Keratinocyte (primary cell): Measurements from ENCODE around the gene SLC51B. TPM values are rescaled to one million over a fixed set of nuclear protein-coding genes. Genes with fewer than 3 reads are reported as not detected.

ENCODE experiments used
- DNase-seq: peaks from one replicate; pipeline ENCODE4 v3.0.0-alpha.2; 2011; ENCODE audit warnings: low read depth, missing footprints, low spot score
- FAIRE-seq: peaks from 2 replicates; lab custom pipeline; 2011; peaks lifted over from hg19 to GRCh38; lab: Jason Lieb, UNC
- H2AFZ ChIP-seq: 2 replicates; pipeline ENCODE4 v1.6.0; 2012; ENCODE audit warnings: low read length, control low read depth, inconsistent platforms; ENCODE audit not compliant: control insufficient read depth
- H3K27ac ChIP-seq: 2 replicates; pipeline ENCODE4 v1.5.1; 2011; ENCODE audit warnings: low read length; ENCODE audit not compliant: control insufficient read depth, insufficient read depth
- H3K27me3 ChIP-seq: 3 replicates; pipeline ENCODE4 v1.6.0; 2011; ENCODE audit warnings: low read length; ENCODE audit not compliant: control insufficient read depth, insufficient read depth; ENCODE audit errors: extremely low read depth
- H3K36me3 ChIP-seq, 2 experiments: 2 replicates in 1 of 2; 3 replicates in 1 of 2; pipeline ENCODE4 v1.5.1; 2011; ENCODE audit warnings: low read length in 2 of 2, mild to moderate bottlenecking in 1 of 2; ENCODE audit not compliant: control insufficient read depth in 2 of 2, insufficient read depth in 2 of 2; ENCODE audit errors: extremely low read depth in 1 of 2
- H3K4me1 ChIP-seq: 3 replicates; pipeline ENCODE4 v1.5.1; 2011; ENCODE audit warnings: low read length; ENCODE audit not compliant: control insufficient read depth, insufficient read depth; ENCODE audit errors: extremely low read depth
- H3K4me2 ChIP-seq: 3 replicates; pipeline ENCODE4 v1.6.0; 2011; ENCODE audit warnings: low read depth, low read length; ENCODE audit not compliant: control insufficient read depth, insufficient read depth; ENCODE audit errors: extremely low read depth
- H3K4me3 ChIP-seq, 3 experiments: fragments of 200-600 bp in 1 of 3; sonication (generic) in 1 of 3; 2 replicates in 2 of 3; 3 replicates in 1 of 3; pipeline ENCODE4 v1.5.1; 2011 to 2016; ENCODE audit warnings: low read length in 3 of 3, mild to moderate bottlenecking in 3 of 3, control low read depth in 2 of 3, inconsistent platforms in 1 of 3, low read depth in 1 of 3, mixed read lengths in 1 of 3, mixed run types in 1 of 3, moderate library complexity in 1 of 3; ENCODE audit not compliant: control insufficient read depth in 2 of 3, insufficient read depth in 2 of 3; ENCODE audit errors: extremely low read depth in 1 of 3
- H3K79me2 ChIP-seq: 2 replicates; pipeline ENCODE4 v1.6.0; 2012; ENCODE audit warnings: low read length; ENCODE audit not compliant: control insufficient read depth, insufficient read depth
- H3K9ac ChIP-seq: 3 replicates; pipeline ENCODE4 v1.6.0; 2011; ENCODE audit warnings: low read length; ENCODE audit not compliant: control insufficient read depth, insufficient read depth; ENCODE audit errors: extremely low read depth
- H3K9me1 ChIP-seq: 3 replicates; pipeline ENCODE4 v1.6.0; 2011; ENCODE audit warnings: low read length; ENCODE audit not compliant: control insufficient read depth, insufficient read depth; ENCODE audit errors: extremely low read depth
- H3K9me3 ChIP-seq: 2 replicates; pipeline ENCODE4 v1.5.1; 2012; ENCODE audit warnings: low read depth, low read length; ENCODE audit not compliant: control insufficient read depth
- H4K20me1 ChIP-seq: 3 replicates; pipeline ENCODE4 v1.6.0; 2011; ENCODE audit warnings: low read length; ENCODE audit not compliant: control insufficient read depth, insufficient read depth; ENCODE audit errors: extremely low read depth
- EZH2 ChIP-seq: IDR thresholded peaks from one replicate; pipeline ENCODE4 v1.6.1; 2012; ENCODE audit warnings: inconsistent platforms, mild to moderate bottlenecking, low read length, moderate library complexity
- dilution Hi-C: fragments of 300-500 bp; cut with MboI; formaldehyde crosslinking; loops from one replicate; pipeline ENCODE4 v1.7.0; 2020; ENCODE audit warnings: low sequenced_read_pairs; ENCODE audit not compliant: extremely low pct_ligation_motif_present
- polyA plus RNA-seq, 5 experiments: library from polyadenylated mRNA; depleted of rRNA in 3 of 5; stranded (reverse) in 3 of 5; stranded (forward) in 1 of 5; unstranded in 1 of 5; fragments of >200 nt; gene quantifications; 1 replicate in 1 of 5; 2 replicates in 3 of 5; 3 replicates in 1 of 5; pipeline versions ENCODE4 v1.2.1 to v1.2.3, GENCODE V29; 2011 to 2012; ENCODE audit warnings: missing spikeins in 2 of 5, low read depth in 1 of 5, low replicate concordance in 1 of 5
- TF ChIP-seq, protein P1 (sequence below), 3 experiments: IDR thresholded peaks in 1 of 3; conservative IDR thresholded peaks in 1 of 3; optimal IDR thresholded peaks in 1 of 3; 2 replicates in 2 of 3; 3 replicates in 1 of 3; pipeline versions ENCODE3 to v1.5.1; 2011; ENCODE audit warnings: low read length in 3 of 3, mild to moderate bottlenecking in 3 of 3, moderate library complexity in 2 of 3, control low read depth in 1 of 3, inconsistent platforms in 1 of 3; ENCODE audit not compliant: insufficient read depth in 2 of 3; ENCODE audit errors: extremely low read depth in 1 of 3

SLC51B gene
- polyA plus RNA-seq, 1 donor (not counting 4 experiments of a cell fraction or from before 2014, with no cell fraction given), result not detected

GRCh38 chr15:65048241-65048640, 3.1 kb downstream of the SLC51B start:
- no peaks in the 10 kb centered on the region for H3K36me3 ChIP-seq
- TF ChIP-seq EZH2, result no peak
- TF ChIP-seq, protein P1, sequence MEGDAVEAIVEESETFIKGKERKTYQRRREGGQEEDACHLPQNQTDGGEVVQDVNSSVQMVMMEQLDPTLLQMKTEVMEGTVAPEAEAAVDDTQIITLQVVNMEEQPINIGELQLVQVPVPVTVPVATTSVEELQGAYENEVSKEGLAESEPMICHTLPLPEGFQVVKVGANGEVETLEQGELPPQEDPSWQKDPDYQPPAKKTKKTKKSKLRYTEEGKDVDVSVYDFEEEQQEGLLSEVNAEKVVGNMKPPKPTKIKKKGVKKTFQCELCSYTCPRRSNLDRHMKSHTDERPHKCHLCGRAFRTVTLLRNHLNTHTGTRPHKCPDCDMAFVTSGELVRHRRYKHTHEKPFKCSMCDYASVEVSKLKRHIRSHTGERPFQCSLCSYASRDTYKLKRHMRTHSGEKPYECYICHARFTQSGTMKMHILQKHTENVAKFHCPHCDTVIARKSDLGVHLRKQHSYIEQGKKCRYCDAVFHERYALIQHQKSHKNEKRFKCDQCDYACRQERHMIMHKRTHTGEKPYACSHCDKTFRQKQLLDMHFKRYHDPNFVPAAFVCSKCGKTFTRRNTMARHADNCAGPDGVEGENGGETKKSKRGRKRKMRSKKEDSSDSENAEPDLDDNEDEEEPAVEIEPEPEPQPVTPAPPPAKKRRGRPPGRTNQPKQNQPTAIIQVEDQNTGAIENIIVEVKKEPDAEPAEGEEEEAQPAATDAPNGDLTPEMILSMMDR (optimal IDR thresholded peaks at IDR 0.05 in 1 of 3, IDR thresholded peaks at IDR 0.05 in 1 of 3, conservative IDR thresholded peaks at IDR 0.05 in 1 of 3; ENCODE audit: extremely low read depth in 1 of 3, insufficient read depth in 2 of 3, low read length in 3 of 3), result no peak
- H3K9ac ChIP-seq, result no peak overlapping the region
- FAIRE-seq (no peak), DNase-seq (no peak)
- no peaks in the 10 kb centered on the region for H4K20me1 ChIP-seq
- H3K4me1 ChIP-seq, result peaks cover 6% of the 10 kb centered on the region
- H3K9me1 ChIP-seq, result no peaks in the 10 kb centered on the region
- H3K4me2 ChIP-seq, result no peak overlapping the region
- no peak overlapping the region for H2AFZ ChIP-seq
- dilution Hi-C loops, result no loop called here
- no peaks in the 10 kb centered on the region for H3K9me3 ChIP-seq
- H3K4me3 ChIP-seq, result no peak overlapping the region
- H3K27me3 ChIP-seq, result no peaks in the 10 kb centered on the region
- H3K27ac ChIP-seq, result no peak overlapping the region
- no peaks in the 10 kb centered on the region for H3K79me2 ChIP-seq

- H3K4me2 ChIP-seq, result peak overlapping the region; percentile 86
- FAIRE-seq (peak; percentile 65), DNase-seq (peak; percentile 62)
- no peak overlapping the region for H3K27ac ChIP-seq
- no peaks in the 10 kb centered on the region for H3K9me3 ChIP-seq
- no peaks in the 10 kb centered on the region for H3K27me3 ChIP-seq
- H3K36me3 ChIP-seq, result no peaks in the 10 kb centered on the region
- TF ChIP-seq EZH2, result no peak
- TF ChIP-seq, protein P1 (optimal IDR thresholded peaks at IDR 0.05 in 1 of 3, IDR thresholded peaks at IDR 0.05 in 1 of 3, conservative IDR thresholded peaks at IDR 0.05 in 1 of 3; ENCODE audit: extremely low read depth in 1 of 3, insufficient read depth in 2 of 3, low read length in 3 of 3), result no peak
- peaks cover 2% of the 10 kb centered on the region for H3K4me1 ChIP-seq
- no peaks in the 10 kb centered on the region for H3K9me1 ChIP-seq
- H2AFZ ChIP-seq, result no peak overlapping the region
- no peaks in the 10 kb centered on the region for H3K79me2 ChIP-seq
- H4K20me1 ChIP-seq, result no peaks in the 10 kb centered on the region
- dilution Hi-C loops, result no loop called here
- H3K9ac ChIP-seq, result no peak overlapping the region
- H3K4me3 ChIP-seq, result peak overlapping the region in 1 of 3 experiments; percentile 55
Measured at GRCh38 chr15:65049418-65049840, 4.2 kb downstream of the SLC51B start.
